ENCODE results near the gene DCLRE1C. TPM values are rescaled to one million over a fixed set of nuclear protein-coding genes. Genes with fewer than 3 reads are reported as not detected.
A peak's percentile ranks its signal among the peaks of the same experiment; 100 is the strongest.
"Not testable (repeated sequence)": the region's sequence is repeated elsewhere in the genome, so short reads cannot be mapped to it uniquely, and the experiment has no call there.

DCLRE1C gene
- total RNA-seq, 2 experiments from 2014 or later, result 19.8 to 21.4 TPM

DNA sequence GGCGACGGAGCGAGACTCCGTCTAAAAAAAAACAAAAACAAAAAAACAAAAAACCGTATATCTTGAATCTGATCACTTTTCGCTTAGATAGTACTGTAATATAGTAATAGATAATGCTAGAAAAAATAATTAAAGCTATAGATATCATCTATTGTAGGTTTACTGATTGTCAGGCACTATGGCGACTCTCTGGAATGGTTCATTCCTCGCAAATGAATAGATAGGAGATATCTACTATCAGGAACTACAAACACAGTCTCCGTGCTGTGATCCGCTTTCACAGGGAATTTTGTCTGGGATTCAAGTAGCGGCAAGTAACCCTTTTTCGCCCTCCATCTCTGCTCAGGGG, 5.0 kb upstream of the DCLRE1C start:
- Mint-ChIP-seq H3K4me1 (peaks cover 15% of the 10 kb centered on the region), H3K4me3 (peak overlapping the region; percentile 87), H3K9me3 (no peaks in the 10 kb centered on the region), H3K27ac (peak overlapping the region; percentile 98), H3K36me3 (no peaks in the 10 kb centered on the region), H3K27me3 (no peaks in the 10 kb centered on the region)
- no peak for DNase-seq

GRCh38 chr10:14954934-14955333, 1.0 kb upstream of the DCLRE1C start:
- H3K4me1 Mint-ChIP-seq, result peaks cover 32% of the 10 kb centered on the region
- peak overlapping the region; percentile 97 for H3K27ac Mint-ChIP-seq
- no peaks in the 10 kb centered on the region for H3K27me3 Mint-ChIP-seq
- no peaks in the 10 kb centered on the region for H3K9me3 Mint-ChIP-seq
- peaks cover 16% of the 10 kb centered on the region for H3K36me3 Mint-ChIP-seq
- peak overlapping the region; percentile 91 for H3K4me3 Mint-ChIP-seq
- DNase-seq, result no peak

GRCh38 chr10:14953424-14954000, 384 bp downstream of the DCLRE1C start:
- H3K4me1 Mint-ChIP-seq, result peaks cover 35% of the 10 kb centered on the region
- no peak for DNase-seq

GRCh38 chr10:14952851-14953423, 959 bp downstream of the DCLRE1C start:
- Mint-ChIP-seq H3K27ac (peak overlapping the region; percentile 97), H3K4me1 (peaks cover 34% of the 10 kb centered on the region), H3K27me3 (no peaks in the 10 kb centered on the region), H3K9me3 (no peaks in the 10 kb centered on the region), H3K36me3 (peaks cover 16% of the 10 kb centered on the region), H3K4me3 (peak overlapping the region; percentile 91)
- no peak for DNase-seq

More at GRCh38 chr10:14953424-14954000, 384 bp downstream of the DCLRE1C start:
- H3K36me3 Mint-ChIP-seq, result peaks cover 16% of the 10 kb centered on the region
- H3K27ac Mint-ChIP-seq, result peak overlapping the region; percentile 97
- H3K9me3 Mint-ChIP-seq, result no peaks in the 10 kb centered on the region
- H3K4me3 Mint-ChIP-seq, result peak overlapping the region; percentile 91
- H3K27me3 Mint-ChIP-seq, result no peaks in the 10 kb centered on the region

DNA sequence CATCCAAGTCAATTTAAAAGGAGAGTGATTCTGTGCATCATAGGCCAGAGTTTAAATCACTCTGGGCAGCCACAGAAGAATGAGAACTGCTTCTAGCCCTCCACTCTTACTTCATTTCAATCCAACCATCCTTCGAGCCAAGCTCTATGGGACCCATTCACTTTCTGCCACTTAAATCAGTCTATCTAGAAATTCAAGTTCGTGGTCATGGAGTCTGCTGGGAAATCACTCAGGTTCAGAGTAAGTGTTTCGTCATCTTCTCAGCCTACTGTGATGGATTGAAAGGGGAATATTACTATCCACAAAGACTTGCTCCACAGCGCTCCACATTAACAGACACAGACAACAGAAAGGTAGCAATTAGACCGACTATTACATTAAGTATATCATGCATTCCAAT, 4.6 kb downstream of the DCLRE1C start:
- DNase-seq, result no peak
- Mint-ChIP-seq H3K27me3 (no peaks in the 10 kb centered on the region), H3K4me3 (no peak overlapping the region), H3K9me3 (no peaks in the 10 kb centered on the region), H3K4me1 (peaks cover 29% of the 10 kb centered on the region), H3K27ac (no peak overlapping the region), H3K36me3 (peaks cover 25% of the 10 kb centered on the region)

GRCh38 chr10:14947268-14947667, 6.6 kb downstream of the DCLRE1C start:
- peaks cover 22% of the 10 kb centered on the region for H3K4me1 Mint-ChIP-seq
- no peak overlapping the region for H3K27ac Mint-ChIP-seq
- no peaks in the 10 kb centered on the region for H3K9me3 Mint-ChIP-seq
- peaks cover 17% of the 10 kb centered on the region for H3K36me3 Mint-ChIP-seq
- H3K4me3 Mint-ChIP-seq, result no peak overlapping the region
- no peak for DNase-seq
- no peaks in the 10 kb centered on the region for H3K27me3 Mint-ChIP-seq

GRCh38 chr10:14945108-14945507, 8.8 kb downstream of the DCLRE1C start:
- Mint-ChIP-seq H3K36me3 (peaks cover 11% of the 10 kb centered on the region), H3K4me1 (peaks cover 12% of the 10 kb centered on the region), H3K27ac (no peak overlapping the region), H3K9me3 (no peaks in the 10 kb centered on the region), H3K4me3 (no peak overlapping the region), H3K27me3 (no peaks in the 10 kb centered on the region)
- DNase-seq, result no peak

GRCh38 chr10:14942950-14943338, 11.0 kb downstream of the DCLRE1C start:
- peaks cover 11% of the 10 kb centered on the region for H3K4me1 Mint-ChIP-seq
- H3K27ac Mint-ChIP-seq, DNase-seq, H3K9me3 Mint-ChIP-seq, H3K27me3 Mint-ChIP-seq, H3K4me3 Mint-ChIP-seq: not testable (repeated sequence)
- peaks cover 17% of the 10 kb centered on the region for H3K36me3 Mint-ChIP-seq

DNA sequence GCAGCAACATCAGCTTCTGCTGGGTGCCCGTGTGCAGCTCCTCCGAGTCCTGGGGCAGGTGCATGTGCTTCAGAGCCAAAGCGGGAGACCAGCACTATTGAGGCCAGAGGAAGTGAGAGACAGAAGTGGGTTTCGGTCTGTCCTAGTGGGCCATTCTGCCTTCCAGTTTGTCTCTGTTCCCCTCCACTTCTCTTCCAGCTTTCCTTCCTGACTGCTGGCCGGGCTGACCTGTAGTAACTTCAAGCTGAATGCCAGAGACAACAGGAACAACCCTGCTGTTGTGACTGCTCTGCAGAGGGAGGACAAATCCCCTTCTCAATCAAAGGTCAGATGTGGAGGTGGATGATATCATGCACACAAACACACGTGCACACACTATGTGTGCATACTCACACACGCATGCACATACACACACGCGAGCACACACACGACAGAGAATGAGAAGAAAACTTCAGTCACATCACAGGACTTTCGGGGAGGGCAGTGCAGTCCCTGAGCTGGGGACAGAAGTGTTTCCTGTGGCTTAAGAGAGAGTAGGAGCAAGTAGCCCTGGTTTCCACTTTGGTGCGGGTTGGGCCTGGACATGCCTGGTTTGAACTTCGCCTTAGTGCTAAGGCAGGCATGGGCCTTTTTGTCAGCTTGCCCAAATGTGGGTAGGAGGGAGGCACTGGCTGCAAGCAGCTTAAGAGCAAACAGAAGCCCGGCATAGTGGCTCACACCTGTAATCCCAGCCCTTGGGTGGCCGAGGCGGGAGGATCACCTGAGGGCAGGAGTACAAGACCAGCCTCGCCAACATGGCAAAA, 11.5 kb downstream of the DCLRE1C start:
- peaks cover 15% of the 10 kb centered on the region for H3K36me3 Mint-ChIP-seq
- H3K27ac Mint-ChIP-seq, result not testable (repeated sequence)

DNA sequence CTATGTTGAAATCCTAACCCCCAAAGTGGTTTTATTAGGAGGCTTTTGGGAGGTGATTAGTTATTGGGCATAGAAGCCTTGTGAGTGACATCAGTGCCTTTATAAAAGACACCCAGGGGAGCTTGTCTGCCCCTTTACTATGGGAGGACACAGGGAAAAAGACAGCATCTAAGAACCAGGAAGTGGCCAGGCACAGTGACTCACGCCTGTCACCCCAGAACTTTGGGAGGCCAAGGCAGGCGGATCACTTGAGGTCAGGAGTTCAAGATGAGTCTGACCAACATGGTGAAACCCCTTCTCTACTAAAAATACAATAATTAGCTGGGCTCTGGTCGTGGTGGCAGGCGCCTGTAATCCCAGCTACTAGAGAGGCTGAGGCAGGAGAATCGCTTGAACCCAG, 14.9 kb downstream of the DCLRE1C start:
- H3K27ac Mint-ChIP-seq, H3K4me1 Mint-ChIP-seq, H3K27me3 Mint-ChIP-seq, H3K9me3 Mint-ChIP-seq, H3K4me3 Mint-ChIP-seq: not testable (repeated sequence)
- peak; percentile 43 for DNase-seq
- peaks cover 16% of the 10 kb centered on the region for H3K36me3 Mint-ChIP-seq

More for the DNA sequence above, 11.5 kb downstream of the DCLRE1C start:
- not testable (repeated sequence) for H3K4me3 Mint-ChIP-seq, H3K27me3 Mint-ChIP-seq, DNase-seq, H3K9me3 Mint-ChIP-seq
- H3K4me1 Mint-ChIP-seq, result peaks cover 11% of the 10 kb centered on the region

GRCh38 chr10:14936584-14936983, 17.3 kb downstream of the DCLRE1C start:
- no peak overlapping the region for H3K4me3 Mint-ChIP-seq
- H3K4me1 Mint-ChIP-seq, result peaks cover 4% of the 10 kb centered on the region
- no peaks in the 10 kb centered on the region for H3K9me3 Mint-ChIP-seq
- no peak for DNase-seq
- peaks cover 30% of the 10 kb centered on the region for H3K36me3 Mint-ChIP-seq
- no peak overlapping the region for H3K27ac Mint-ChIP-seq
- no peaks in the 10 kb centered on the region for H3K27me3 Mint-ChIP-seq

- H3K4me1 Mint-ChIP-seq, result peaks cover 3% of the 10 kb centered on the region
- H3K27me3 Mint-ChIP-seq, result no peaks in the 10 kb centered on the region
- H3K36me3 Mint-ChIP-seq, result peaks cover 41% of the 10 kb centered on the region
- H3K4me3 Mint-ChIP-seq, result no peak overlapping the region
- DNase-seq, result no peak
- H3K9me3 Mint-ChIP-seq, result no peaks in the 10 kb centered on the region
- no peak overlapping the region for H3K27ac Mint-ChIP-seq
These were observed 23.3 kb downstream of the DCLRE1C start for GRCh38 chr10:14930610-14931009.

DNA sequence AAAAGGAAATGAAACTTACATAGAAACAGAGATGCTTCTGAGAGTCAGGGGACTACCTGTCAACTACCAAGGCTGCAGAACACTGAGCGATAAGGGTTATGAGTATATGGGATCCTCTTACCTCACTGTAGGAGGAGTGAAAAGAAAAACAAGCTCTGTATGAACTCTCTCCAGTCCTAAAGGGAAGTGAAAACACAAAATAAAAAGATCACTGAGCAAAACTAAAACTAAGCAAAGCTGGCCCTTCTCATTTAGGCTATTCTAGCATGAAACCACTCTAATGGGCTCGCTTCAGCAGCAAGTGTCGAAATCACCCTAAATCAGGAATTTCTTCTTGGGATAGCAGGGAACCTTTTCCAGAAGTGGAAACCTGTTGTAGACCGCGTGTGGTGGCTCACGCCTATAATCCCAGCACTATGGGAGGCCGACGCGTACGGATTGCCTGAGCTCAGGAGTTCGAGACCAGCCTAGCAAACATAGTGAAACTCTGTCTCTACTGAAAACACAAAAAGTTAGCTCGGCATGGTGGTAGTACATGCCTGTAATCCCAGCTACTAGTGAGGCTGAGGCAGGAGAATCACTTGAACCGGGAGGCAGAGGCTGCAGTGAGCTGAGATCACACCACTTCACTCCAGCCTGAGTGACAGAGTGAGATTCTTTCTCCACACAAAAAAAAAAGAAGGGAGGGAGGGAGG, 27.0 kb downstream of the DCLRE1C start:
- no peaks in the 10 kb centered on the region for H3K27me3 Mint-ChIP-seq
- no peak overlapping the region for H3K4me3 Mint-ChIP-seq
- DNase-seq, result no peak
- no peaks in the 10 kb centered on the region for H3K9me3 Mint-ChIP-seq
- peaks cover 37% of the 10 kb centered on the region for H3K36me3 Mint-ChIP-seq
- peaks cover 3% of the 10 kb centered on the region for H3K4me1 Mint-ChIP-seq
- H3K27ac Mint-ChIP-seq, result no peak overlapping the region

- Mint-ChIP-seq H3K36me3 (peaks cover 41% of the 10 kb centered on the region), H3K27ac (no peak overlapping the region), H3K9me3 (no peaks in the 10 kb centered on the region), H3K4me1 (peaks cover 3% of the 10 kb centered on the region), H3K27me3 (no peaks in the 10 kb centered on the region), H3K4me3 (no peak overlapping the region)
- DNase-seq, result no peak
These were observed 27.8 kb downstream of the DCLRE1C start for GRCh38 chr10:14926061-14926470.

DNA sequence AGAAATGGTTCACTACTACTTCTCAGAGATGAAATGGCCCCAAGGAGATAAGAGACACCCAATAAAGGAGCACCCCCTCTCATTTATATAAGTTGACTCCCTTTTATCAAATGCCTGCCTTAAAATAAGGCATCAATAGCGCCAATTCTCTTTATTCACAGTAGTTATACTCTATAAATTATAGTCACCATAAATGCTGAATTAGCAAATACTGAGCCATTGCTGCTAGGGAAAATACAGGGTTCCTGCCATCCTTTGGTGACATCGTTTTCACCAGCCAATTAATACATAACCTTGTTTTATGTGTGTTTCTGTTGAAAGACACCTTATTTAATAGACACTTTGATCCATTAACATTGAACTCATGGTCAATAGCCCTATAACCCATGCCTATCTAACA, 28.6 kb downstream of the DCLRE1C start:
- H3K4me1 Mint-ChIP-seq, result peaks cover 3% of the 10 kb centered on the region
- H3K9me3 Mint-ChIP-seq, result no peaks in the 10 kb centered on the region
- no peak overlapping the region for H3K27ac Mint-ChIP-seq
- H3K4me3 Mint-ChIP-seq, result no peak overlapping the region
- peaks cover 48% of the 10 kb centered on the region for H3K36me3 Mint-ChIP-seq
- no peak for DNase-seq
- H3K27me3 Mint-ChIP-seq, result no peaks in the 10 kb centered on the region

All from activated naive CD8-positive, alpha-beta T cell treated with anti-CD3 and anti-CD28 coated beads for 36 hours (primary cell).